GM19372 (cell line): Measurements from ENCODE around the gene DRGX.

Experiments used
- ATAC-seq: cut with Tn5 transposase; IDR thresholded peaks from one replicate; pipeline ENCODE4 v1.9.1; 2021; ENCODE audit warnings: mild to moderate bottlenecking, low read depth, moderate library complexity; ENCODE audit not compliant: unreplicated experiment

Gene DRGX

GRCh38 chr10:49350138-49350537 lies 45.8 kb downstream of the DRGX start:
- no peak for ATAC-seq

- ATAC-seq: no peak
Observed at GRCh38 chr10:49349390-49349789, 46.5 kb downstream of the DRGX start.

GRCh38 chr10:49348593-49348992 lies 47.3 kb downstream of the DRGX start:
- no peak for ATAC-seq

- no peak for ATAC-seq
Observed at GRCh38 chr10:49347827-49348226, 48.1 kb downstream of the DRGX start.

GRCh38 chr10:49347342-49347741 lies 48.5 kb downstream of the DRGX start:
- no peak for ATAC-seq

GRCh38 chr10:49344840-49345239 lies 51.0 kb downstream of the DRGX start:
- ATAC-seq: no peak

- no peak for ATAC-seq
Observed at GRCh38 chr10:49338604-49339003, 57.3 kb downstream of the DRGX start.

- ATAC-seq: no peak
Observed at GRCh38 chr10:49335364-49335972, 60.4 kb downstream of the DRGX start.

- ATAC-seq: no peak
Observed at GRCh38 chr10:49334964-49335363, 60.9 kb downstream of the DRGX start.

- no peak for ATAC-seq
Observed at GRCh38 chr10:49333192-49333591, 62.7 kb downstream of the DRGX start.

- no peak for ATAC-seq
Observed at GRCh38 chr10:49332768-49333167, 63.1 kb downstream of the DRGX start.

GRCh38 chr10:49332333-49332732 lies 63.6 kb downstream of the DRGX start:
- no peak for ATAC-seq

GRCh38 chr10:49331431-49331830 lies 64.5 kb downstream of the DRGX start:
- ATAC-seq: no peak

- ATAC-seq: no peak
Observed at GRCh38 chr10:49330127-49330665, 65.7 kb downstream of the DRGX start.

GRCh38 chr10:49329146-49329505 lies 66.8 kb downstream of the DRGX start:
- ATAC-seq: no peak

GRCh38 chr10:49328401-49329145 lies 67.3 kb downstream of the DRGX start:
- ATAC-seq: no peak

- ATAC-seq: no peak
Observed at GRCh38 chr10:49327036-49327813, 68.7 kb downstream of the DRGX start.

GRCh38 chr10:49325916-49326783 lies 69.7 kb downstream of the DRGX start:
- no peak for ATAC-seq

GRCh38 chr10:49325131-49325915 lies 70.6 kb downstream of the DRGX start:
- no peak for ATAC-seq

GRCh38 chr10:49324711-49325110 lies 71.2 kb downstream of the DRGX start:
- no peak for ATAC-seq
